Testis (tissue), 2 donors: ENCODE data around the gene FLYWCH1.

Source experiments
- POLR2A ChIP-seq: fragments of 450-650 bp; IDR thresholded peaks from one replicate; pipeline ENCODE4 v1.6.1; 2017; ENCODE audit warnings: antibody characterized with exemption, mild to moderate bottlenecking, moderate library complexity
- TF ChIP-seq, protein P1 (sequence below), 3 experiments: fragments of 450-650 bp in 2 of 3; fragments of 200-600 bp in 1 of 3; sonication (generic) in 1 of 3; IDR thresholded peaks; one replicate each; pipeline ENCODE4 v1.5.1; 2016 to 2019; ENCODE audit warnings: antibody characterized with exemption in 3 of 3, mild to moderate bottlenecking in 2 of 3, moderate library complexity in 1 of 3

- TF ChIP-seq, protein P1, sequence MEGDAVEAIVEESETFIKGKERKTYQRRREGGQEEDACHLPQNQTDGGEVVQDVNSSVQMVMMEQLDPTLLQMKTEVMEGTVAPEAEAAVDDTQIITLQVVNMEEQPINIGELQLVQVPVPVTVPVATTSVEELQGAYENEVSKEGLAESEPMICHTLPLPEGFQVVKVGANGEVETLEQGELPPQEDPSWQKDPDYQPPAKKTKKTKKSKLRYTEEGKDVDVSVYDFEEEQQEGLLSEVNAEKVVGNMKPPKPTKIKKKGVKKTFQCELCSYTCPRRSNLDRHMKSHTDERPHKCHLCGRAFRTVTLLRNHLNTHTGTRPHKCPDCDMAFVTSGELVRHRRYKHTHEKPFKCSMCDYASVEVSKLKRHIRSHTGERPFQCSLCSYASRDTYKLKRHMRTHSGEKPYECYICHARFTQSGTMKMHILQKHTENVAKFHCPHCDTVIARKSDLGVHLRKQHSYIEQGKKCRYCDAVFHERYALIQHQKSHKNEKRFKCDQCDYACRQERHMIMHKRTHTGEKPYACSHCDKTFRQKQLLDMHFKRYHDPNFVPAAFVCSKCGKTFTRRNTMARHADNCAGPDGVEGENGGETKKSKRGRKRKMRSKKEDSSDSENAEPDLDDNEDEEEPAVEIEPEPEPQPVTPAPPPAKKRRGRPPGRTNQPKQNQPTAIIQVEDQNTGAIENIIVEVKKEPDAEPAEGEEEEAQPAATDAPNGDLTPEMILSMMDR (IDR thresholded peaks at IDR 0.05): no peak
- TF ChIP-seq POLR2A: no peak
These were observed 88.8 kb downstream of the FLYWCH1 start for GRCh38 chr16:3000540-3000939.
